Central memory CD4-positive, alpha-beta T cell (primary cell): ENCODE results near the gene TSNAXIP1.
A peak's percentile ranks its signal among the peaks of the same experiment; 100 is the strongest.
"Not testable (repeated sequence)": the region's sequence is repeated elsewhere in the genome, so short reads cannot be mapped to it uniquely, and the experiment has no call there.

Experiments
- DNase-seq: peaks from one replicate; pipeline ENCODE4 v3.0.0; 2022

TSNAXIP1 gene

GRCh38 chr16:67834242-67834614 is 27.5 kb downstream of the TSNAXIP1 start:
- no peak for DNase-seq

GRCh38 chr16:67837190-67837589 is 30.5 kb downstream of the TSNAXIP1 start:
- DNase-seq: not testable (repeated sequence)

DNA sequence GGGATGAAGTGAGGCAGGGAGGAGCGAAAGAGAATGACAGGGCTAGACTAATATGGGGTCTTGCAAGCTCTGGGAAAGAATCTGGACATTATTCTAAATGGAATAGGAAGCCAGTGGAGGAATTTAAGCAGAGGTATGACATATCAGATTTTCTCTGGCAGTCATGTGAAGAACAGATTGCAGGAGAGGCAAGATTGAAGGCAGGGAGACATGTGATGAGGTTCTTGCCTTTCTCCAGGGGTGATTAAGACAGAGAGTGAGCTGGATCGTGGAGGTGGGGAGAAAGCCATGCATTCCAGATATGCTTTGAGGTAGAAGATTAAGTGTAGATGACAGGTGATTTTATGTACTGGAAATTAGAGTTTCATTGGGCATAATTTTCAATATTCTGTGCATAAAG is 31.1 kb downstream of the TSNAXIP1 start:
- DNase-seq: no peak

GRCh38 chr16:67841198-67841815 is 34.6 kb downstream of the TSNAXIP1 start:
- DNase-seq: no peak

DNA sequence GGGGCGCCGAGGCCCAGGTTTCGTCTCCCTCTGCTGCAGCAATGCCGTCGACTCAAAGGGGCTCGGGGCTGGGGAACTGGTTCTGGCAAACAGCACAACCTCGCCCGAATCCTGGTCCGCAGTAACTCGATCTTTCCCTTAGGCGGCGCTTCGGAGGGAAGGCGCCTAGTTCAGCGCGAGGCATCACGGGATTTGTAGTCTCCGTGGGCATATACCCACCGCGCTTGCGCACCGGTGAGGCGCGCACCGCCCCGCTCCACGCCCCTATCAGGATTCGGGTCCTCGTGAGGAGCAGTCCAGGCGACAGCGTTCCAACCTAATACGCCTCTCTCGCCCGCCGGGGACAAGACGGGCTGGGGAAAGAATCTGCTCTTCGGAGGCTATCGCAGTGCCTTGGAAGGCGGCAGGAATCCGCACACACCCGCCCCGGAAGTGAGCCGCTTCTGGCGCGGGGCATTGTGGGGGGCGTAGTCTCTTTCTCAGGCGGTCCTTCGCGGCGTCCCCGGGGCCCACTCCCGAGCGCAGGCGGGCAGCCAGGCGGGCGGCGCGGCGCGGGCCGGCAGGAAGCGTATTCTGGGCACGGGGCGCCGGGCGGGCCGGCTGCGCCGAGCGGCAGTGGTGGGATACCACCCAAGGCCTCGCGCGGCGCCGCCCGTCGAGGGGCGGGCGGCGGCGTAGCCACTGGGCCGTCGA is 35.3 kb downstream of the TSNAXIP1 start, which contains the start of gene THAP11:
TSS of gene THAP11 (plus strand) at position 505 of the 693 bp plus-strand sequence. CDS start 235 bp downstream, outside the sequence.
- peak; percentile 94 for DNase-seq

DNA sequence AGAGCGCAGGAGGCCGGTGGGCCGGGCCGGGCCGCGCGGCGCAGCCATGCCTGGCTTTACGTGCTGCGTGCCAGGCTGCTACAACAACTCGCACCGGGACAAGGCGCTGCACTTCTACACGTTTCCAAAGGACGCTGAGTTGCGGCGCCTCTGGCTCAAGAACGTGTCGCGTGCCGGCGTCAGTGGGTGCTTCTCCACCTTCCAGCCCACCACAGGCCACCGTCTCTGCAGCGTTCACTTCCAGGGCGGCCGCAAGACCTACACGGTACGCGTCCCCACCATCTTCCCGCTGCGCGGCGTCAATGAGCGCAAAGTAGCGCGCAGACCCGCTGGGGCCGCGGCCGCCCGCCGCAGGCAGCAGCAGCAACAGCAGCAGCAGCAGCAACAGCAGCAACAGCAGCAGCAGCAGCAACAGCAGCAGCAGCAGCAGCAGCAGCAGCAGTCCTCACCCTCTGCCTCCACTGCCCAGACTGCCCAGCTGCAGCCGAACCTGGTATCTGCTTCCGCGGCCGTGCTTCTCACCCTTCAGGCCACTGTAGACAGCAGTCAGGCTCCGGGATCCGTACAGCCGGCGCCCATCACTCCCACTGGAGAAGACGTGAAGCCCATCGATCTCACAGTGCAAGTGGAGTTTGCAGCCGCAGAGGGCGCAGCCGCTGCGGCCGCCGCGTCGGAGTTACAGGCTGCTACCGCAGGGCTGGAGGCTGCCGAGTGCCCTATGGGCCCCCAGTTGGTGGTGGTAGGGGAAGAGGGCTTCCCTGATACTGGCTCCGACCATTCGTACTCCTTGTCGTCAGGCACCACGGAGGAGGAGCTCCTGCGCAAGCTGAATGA is 36.0 kb downstream of the TSNAXIP1 start:
- DNase-seq: peak; percentile 71

DNA sequence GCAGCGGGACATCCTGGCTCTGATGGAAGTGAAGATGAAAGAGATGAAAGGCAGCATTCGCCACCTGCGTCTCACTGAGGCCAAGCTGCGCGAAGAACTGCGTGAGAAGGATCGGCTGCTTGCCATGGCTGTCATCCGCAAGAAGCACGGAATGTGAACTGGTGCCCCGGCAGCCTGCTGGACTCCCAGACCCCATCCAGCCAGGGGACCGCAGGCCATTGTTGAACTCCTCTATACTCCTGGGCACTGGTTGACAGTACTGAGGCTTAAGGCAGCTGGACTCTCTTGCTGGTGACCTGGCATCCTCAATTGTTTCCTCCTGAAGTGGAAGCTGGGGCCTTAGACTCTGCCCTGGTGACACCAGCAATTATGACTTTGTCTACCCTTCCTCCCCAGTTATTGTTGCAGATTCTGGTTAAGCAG is 36.7 kb downstream of the TSNAXIP1 start:
- peak; percentile 75 for DNase-seq

DNA sequence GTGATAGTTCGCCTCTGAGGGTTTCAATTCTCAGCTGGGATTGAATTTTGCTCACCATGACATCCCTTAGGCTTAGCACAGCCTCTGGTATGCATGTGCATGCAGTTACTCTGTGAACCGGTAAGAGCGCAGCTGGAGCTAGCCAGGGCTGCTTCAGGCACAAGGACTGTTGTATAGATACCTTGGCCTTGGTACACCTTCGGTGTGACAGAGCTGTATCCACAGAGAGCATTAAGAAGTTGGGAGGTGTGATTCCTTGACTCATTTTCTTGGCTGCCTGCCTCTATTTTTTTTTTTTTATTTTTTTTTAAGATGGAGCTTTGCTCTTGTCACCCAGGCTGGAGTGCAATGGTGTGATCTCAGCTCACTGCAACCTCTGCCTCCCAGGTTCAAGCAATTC is 37.8 kb downstream of the TSNAXIP1 start:
- DNase-seq: no peak

DNA sequence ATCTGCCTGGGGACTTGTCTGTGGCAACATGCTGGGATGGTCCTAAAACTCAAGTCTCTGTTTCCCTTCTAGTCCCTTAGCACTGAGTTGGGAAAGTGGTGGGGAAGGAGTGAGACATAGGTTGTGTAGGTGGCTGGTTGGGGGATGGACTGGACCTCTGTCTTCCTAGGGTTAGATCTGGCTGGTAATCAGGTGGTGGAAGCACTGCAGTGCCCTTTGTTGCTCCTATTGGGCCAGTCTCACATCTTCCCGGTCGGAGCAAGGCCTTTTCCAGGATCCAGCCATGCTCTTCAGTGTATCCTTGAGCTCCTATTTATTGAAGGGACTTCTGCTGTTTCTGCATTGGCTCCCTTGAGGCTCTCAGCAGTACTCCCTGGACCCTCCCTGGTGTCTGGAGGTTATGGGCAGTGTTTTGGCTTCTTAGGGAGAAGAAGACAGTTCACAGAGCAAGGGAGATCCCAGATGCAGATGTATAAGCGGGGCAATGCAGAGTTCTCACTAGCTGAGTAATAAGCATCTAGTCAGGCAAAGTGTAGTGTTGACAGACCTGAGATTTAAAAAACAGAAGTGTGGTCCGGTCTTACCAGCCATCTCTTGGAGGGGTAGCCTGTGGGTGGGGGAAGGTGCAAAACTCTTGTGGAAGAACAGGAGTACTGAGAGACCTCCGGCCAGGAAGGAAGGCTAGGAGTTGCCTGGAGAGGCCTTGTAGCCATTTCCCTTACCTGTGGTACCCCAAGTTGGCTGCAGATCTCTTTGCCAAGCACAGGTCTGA is 38.8 kb downstream of the TSNAXIP1 start:
- DNase-seq: no peak

GRCh38 chr16:67846063-67846319 is 39.3 kb downstream of the TSNAXIP1 start:
- no peak for DNase-seq

DNA sequence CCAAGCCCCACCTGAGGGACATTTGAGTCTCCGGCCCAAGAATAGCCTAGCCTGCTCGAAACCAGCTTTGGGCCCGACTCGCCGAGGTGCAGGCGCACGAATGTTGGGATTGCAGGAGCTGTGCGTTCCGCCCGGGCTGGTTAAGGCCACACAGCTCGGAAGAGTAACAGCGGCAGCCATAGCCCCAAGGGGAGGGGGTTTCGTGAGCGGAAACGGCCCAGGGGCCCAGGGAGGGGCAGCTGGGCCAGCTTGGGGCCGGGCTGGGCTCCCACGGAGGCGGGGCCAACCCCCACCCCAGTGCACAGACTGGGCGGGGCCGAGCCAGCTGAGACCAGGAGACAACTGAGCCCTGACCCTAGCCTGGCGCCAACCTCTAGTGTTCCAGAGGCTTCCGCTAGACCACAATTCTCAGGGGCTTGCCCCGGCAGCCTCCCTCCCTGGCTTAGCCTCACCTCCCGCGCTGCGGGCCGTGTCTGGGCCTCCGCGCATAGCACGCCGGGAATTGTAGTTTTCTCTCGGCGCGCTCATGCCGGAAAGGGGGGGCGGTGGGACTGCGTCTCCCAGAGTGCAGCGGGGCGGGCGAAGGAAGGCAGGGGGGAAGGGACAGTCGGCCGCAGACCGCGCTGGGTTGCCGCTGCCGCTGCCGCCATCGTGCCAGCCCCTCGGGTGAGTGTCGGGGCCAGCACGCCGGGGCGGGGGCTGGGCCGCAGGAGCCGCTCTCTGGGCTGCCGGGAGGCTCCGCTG is 39.8 kb downstream of the TSNAXIP1 start, which contains the start of gene NUTF2:
TSS of gene NUTF2 (plus strand) at position 614 of the 744 bp plus-strand sequence. CDS start 18,198 bp downstream, outside the sequence.
- peak; percentile 94 for DNase-seq

GRCh38 chr16:67847064-67847861 is 40.6 kb downstream of the TSNAXIP1 start, which contains the start of gene CENPT:
CENPT (minus strand) TSS chr16:67847693; CDS start chr16:67833859, 13,834 bp downstream.
- no peak for DNase-seq

DNA sequence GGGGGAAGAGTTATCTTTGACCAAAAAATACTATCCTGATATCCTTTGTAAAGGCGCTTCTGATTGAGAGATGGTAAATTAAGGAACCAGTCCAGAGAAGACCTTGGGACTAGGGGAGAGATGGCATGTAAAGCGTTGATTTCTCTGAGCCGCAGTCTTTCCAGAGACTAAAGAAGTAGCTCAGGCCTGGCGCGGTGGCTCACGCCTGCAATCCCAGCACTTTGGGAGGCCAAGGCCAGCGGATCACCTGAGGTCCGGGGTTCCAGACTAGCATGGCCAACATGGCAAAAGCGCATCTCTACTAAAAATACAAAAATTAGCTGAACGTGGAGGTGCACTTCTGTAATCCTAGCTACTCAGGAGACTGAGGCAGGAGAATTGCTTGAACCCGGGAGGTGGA is 41.4 kb downstream of the TSNAXIP1 start:
- DNase-seq: no peak

- no peak for DNase-seq
Measured at GRCh38 chr16:67853670-67854069, 47.0 kb downstream of the TSNAXIP1 start.

- DNase-seq: no peak
Measured at GRCh38 chr16:67855789-67856188, 49.1 kb downstream of the TSNAXIP1 start.

DNA sequence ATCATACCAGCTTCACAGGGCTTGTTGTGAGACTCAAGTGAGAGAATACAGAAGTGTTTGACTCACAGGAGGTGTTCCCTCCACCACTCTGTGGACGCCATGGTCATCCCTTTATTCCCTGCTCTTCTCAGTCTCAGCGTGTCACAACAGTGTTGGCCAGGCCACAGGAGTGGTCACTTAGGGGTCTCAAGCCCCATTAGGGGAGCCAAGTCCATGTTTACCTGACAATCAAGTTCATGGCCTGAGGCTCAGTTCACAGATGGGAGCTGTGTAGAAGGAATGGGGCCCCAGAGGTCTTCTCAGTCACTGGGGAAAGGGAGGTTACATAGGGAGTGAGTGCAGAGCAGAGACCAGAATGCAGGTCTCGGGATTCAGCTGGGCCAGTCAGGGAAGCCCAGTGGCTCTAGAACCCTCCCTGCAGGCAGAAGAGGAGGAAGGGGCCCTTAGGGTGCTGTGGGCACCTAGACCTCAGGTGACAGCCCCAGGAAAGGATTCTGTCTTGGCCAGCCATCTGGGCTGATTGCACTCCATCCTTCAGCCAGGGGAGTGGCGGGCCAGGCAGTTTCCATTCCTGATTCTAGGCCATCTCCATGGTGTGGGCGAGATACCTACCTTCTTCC is 50.3 kb downstream of the TSNAXIP1 start:
- DNase-seq: no peak

DNA sequence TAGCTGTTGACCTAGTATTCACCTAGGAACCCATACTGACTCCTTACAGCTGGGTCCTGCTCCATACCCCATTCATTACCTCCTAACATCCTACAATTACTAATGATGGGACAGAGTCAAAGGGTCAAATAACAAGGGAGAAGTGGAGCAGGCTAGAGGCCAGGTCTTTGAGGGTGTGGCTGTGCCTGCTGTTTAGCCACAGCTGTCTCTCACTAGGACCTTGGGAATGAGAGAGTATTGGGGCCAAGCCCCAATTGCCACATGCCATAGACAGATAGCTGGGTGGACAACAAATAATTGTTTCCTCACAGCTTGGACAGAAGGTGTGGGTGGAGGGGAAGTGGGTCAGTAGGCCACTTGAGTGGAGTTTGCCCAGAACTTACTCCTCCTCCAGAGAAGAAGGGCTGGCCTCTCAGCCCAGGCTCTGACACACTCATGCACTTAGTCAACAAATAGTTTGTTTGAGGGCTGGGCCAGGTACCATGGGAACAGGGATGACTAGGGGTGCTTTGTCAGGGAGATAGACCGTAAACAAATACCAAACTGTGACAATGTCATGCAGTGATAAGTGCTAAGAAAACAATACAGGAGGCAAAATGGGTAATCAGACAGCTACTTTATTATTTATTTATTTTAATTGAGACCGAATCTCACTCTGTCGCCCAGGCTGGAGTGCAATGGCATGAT is 51.0 kb downstream of the TSNAXIP1 start:
- peak; percentile 43 for DNase-seq

DNA sequence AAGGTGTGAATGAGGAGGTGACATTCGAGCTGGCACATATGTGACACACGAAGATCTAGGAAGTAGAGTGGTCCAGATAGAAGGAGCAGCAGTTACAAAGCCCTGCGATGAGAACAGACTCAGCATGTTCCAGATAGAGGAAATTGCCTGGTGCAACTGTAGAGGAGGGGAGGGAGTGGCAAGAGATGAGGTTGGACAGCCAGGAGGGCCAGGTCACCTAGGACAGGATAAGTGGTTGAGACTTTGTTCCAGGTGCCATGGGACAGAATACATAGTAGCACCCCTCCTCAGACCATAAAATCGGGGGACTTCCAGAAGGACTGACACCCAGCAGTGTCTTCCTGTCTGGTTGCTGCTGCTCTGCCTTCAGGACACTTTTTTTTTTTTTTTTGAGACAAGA is 51.8 kb downstream of the TSNAXIP1 start:
- no peak for DNase-seq

DNA sequence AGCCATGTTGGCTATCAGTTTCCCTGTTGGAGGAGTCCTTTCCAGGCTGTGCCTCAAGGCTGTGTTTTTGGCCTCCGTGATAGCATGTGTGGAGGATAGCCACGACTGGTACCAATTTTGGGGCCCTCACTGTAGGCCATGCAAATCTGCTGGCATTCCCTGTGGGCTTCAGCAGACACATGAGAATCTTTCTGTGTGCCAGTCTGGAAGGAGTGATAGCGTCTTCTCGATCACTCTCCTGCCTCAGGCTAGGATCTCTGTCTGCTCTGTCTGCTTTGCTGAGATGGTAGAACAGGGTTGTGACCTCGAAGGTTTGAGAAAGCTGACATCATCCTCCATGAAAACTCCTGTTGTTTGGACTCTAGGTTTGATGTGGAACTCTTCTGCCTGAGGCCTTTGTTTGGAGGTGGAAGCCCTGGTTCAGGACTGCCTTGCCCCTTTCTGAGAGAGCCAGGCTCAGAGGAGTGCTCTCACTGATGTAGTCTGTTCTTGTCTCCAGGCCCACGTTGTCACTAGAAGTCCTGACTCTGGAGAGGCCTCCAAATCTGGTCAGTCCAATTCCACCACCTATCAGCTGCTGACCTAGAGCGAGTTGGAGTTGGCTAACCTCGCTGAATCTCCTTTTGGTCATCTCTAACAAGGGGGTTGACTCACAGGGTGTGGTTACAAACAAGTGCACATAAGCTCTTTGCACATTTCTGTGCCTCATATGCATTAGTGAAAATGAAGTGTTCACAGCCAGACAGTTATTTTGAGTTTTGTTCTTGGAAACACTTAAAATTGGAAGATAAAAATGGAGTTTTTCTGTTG is 54.1 kb downstream of the TSNAXIP1 start:
- no peak for DNase-seq
